ENCODE results near the gene RLN3.

Gene RLN3

DNA sequence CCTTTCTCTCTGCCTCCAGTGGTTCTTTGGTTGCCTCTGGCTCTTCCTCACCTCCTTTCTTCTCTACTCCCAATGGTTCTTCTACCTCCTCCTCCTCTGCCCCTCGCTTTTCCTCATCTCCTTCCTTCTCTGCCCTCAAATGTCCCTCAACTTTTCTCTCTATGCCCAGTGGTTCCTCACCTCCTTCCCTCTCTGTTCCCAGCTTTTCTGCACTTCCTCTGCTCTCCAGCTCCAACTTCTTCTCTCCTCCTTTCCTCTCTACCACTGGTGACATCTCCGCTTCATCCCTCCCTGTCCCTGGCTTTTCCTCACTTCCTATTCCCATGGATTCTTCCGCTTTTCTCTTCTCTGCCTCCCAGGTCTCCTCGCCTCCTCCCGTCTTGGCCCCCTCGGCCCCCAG lies 26.2 kb downstream of the RLN3 start:
- DNase-seq (ENCODE audit: low read depth, low spot score), result no peak

- DNase-seq (ENCODE audit: low read depth, low spot score), result no peak
Observed at GRCh38 chr19:14054721-14055120, 26.8 kb downstream of the RLN3 start.

DNA sequence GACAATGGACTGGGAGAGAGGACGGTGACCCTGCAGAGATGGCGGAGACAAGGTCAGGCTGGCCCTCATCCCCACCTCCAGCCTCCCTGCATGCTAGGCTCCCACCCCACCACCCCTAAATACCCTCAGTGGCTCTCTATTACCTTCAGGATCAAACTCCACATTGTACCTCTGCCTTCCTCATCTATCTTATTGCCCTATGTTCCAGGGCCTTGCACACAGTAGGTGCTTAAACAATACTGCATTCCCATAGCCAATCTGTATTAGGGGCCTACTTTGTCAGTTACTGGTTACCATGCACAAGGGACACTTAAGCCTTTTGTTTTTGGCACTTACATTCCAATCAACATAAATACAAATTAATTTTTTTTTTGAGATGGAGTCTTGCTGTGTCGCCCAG lies 27.4 kb downstream of the RLN3 start:
- no peak for DNase-seq (ENCODE audit: low read depth, low spot score)

DNA sequence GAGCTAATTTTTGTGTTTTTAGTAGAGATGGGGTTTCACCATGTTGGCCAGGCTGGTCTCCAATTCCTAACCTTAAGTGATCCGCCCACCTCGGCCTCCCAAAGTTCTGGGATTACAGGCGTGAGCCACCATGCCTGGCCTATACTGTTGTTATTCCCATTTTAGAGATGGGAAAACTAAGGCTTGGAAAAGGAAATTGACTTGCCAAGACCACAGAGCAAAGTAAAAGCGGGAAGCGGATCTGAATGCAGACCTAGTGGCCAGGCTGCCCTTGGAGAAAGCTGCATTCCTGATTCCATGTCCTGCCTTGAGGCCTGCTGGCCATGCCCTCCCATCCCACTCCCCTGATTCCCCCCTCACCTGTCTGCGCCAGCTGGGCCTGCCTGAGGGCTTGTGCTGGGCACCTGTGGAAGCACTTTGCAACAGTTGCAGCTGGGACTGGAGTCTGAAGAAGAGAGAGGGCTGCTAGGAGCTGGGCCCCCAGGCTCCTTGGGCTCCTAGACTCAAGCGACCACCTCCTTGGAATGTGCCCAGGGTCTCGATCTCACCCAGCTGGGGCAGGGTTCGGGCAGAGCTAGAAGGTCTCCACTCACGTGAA lies 28.2 kb downstream of the RLN3 start:
- DNase-seq (ENCODE audit: low read depth, low spot score), result no peak

DNA sequence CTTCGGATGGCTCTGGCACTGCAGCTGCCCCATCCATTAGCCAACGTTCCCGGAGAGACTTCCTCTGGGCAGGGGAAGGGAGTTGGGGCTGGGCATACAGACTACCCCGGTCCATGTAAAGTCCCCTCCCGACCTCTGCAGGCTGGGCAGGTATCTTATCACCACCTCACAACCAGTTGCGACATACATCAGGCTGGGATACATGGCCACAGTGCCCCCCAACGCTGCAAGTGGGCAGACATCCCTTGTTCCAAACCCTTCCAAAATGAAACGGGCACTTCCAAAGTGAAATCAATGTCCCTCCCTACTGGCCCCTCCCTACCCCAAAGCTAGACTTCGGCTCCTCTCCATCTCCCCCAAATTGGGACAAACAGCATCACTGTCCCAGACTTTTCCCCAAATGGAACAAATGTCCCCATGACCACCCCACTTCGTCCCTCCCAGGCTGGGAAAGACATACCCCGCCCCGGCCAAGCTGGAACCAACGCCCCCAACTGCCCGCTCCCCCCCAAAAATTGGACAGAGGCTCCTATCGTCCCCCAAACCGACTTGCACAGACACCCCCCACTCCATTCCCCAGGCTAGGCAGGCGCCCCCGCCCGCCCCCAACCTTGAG lies 28.9 kb downstream of the RLN3 start:
- DNase-seq (ENCODE audit: low read depth, low spot score), result no peak

GRCh38 chr19:14058182-14059092 lies 30.5 kb downstream of the RLN3 start:
- no peak for DNase-seq (ENCODE audit: low read depth, low spot score)

- DNase-seq (ENCODE audit: low read depth, low spot score), result no peak
Observed at GRCh38 chr19:14059093-14059480, 31.1 kb downstream of the RLN3 start.

- DNase-seq (ENCODE audit: low read depth, low spot score), result no peak
Observed at GRCh38 chr19:14059652-14060155, 31.8 kb downstream of the RLN3 start.

DNA sequence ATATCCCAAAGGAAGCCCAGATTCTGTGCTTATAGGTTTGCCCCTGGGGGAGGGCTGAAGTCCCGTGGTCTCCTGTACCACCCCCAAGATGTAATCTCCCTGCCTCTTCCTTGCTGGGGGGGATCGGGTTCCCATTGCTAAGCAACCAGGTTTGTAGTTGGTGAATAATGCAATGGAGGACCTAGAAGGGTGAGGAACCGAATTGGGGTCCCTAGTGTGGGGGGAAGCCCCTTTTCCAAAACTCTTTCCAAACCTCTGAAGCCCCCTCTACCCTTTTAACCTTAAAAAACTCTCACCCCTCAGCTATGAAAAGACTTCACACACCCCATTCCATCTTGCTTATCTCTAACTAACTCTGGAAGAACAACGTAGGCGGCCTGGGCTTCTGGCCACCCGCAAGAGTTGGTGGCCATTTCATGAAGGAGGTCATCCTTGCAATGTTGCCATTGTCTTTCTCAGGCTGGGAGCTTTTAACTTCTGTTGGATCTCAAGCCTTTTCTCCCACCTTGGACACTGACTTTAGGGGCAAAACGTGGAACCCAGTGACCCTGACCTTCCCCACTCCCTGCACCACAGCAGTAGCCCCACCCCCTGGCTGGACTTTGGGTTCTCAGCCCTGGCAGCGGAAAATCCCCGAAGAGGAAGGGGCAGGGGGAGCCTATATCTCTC lies 33.3 kb downstream of the RLN3 start:
- no peak for DNase-seq (ENCODE audit: low read depth, low spot score)

- DNase-seq (ENCODE audit: low read depth, low spot score), result no peak
Observed at GRCh38 chr19:14061751-14062557, 34.0 kb downstream of the RLN3 start, which contains the start of gene PALM3. PALM3 (minus strand) TSS chr19:14062076; CDS start chr19:14061980, 96 bp downstream.

- no peak for DNase-seq (ENCODE audit: low read depth, low spot score)
Observed at GRCh38 chr19:14062558-14062855, 34.6 kb downstream of the RLN3 start.

GRCh38 chr19:14063105-14063504 lies 35.2 kb downstream of the RLN3 start:
- no peak for DNase-seq (ENCODE audit: low read depth, low spot score)

- no peak for DNase-seq (ENCODE audit: low read depth, low spot score)
Observed at GRCh38 chr19:14066134-14066533, 38.2 kb downstream of the RLN3 start.

GRCh38 chr19:14070268-14071050 lies 42.5 kb downstream of the RLN3 start:
- DNase-seq (ENCODE audit: low read depth, low spot score), result no peak

DNA sequence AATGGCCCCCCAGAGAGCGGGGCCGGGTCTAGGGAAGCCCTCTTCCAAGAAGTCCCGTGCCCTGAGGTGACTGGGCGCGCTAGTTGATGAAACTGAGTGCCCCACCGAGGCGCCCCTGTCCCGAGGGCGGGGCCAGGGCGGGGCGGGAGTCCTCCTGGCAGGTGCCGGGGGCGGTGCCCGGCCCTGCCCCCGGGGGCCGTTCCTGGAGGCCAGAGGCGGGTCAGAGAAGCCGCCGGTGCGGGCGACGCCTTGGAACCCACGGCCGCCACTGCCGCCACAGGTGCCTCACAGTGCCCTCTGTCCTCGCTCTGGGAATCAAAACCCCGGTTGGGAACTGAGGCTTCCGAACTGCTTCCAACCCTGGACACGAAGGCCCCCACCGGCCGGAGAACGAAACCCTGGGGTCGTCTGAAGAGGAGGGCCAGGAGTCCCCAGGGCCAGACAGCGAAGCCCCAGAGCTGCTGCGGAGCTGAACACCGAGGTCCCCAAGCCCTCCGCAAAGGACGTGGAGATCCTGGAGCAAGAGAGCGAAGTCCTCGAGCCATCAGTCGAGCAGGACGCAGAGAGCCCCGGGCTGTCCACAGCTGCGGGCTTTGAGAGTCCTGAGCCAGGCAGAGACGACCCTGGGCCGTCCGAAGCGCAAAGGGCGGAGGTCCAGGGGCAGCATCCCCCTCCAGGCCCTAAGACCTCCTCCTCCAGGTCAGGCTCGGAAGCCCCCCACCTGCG lies 44.8 kb downstream of the RLN3 start, which contains the start of gene MISP3:
MISP3 (plus strand) TSS at position 252 of the 726 bp plus-strand sequence. CDS start 524 bp downstream, outside the sequence.
- no peak for DNase-seq (ENCODE audit: low read depth, low spot score)

DNA sequence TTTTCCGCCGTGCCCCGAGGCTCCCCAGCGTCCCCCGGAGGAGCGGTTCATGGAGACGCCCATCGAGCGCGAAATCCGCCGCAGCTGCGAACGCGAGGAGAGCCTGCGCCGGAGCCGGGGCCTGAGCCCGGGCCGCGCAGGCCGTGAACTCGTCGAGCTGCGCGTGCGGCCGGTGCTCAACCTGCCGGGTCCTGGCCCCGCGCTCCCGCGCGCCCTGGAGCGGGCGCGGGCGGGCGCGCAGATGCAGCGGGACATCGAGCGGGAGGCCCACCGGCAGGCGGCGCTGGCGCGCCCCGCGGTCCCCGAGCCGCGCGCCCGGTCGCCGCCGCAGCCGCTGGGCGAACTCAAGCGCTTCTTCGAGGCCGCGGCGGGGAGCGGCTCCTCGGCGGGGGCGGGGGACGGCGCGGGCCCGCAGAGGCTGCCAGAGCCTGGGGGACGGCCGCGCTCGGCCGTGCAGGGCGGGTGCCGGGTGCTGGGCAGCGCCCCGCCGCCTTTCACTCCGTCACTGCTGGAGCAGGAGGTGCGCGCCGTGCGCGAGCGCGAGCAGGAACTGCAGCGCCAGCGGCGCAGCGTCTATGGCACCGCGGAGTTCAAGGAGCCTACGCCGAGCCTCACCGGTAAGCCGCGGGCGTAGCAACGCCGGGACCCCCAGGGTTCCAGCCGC lies 45.4 kb downstream of the RLN3 start:
- DNase-seq (ENCODE audit: low read depth, low spot score), result no peak

GRCh38 chr19:14073925-14074838 lies 46.2 kb downstream of the RLN3 start:
- no peak for DNase-seq (ENCODE audit: low read depth, low spot score)

- no peak for DNase-seq (ENCODE audit: low read depth, low spot score)
Observed at GRCh38 chr19:14078411-14078810, 50.5 kb downstream of the RLN3 start.
